ENCODE results near the gene CEP68.

CEP68 gene

GRCh38 chr2:65059071-65059470, 2.9 kb downstream of the CEP68 start:
- DNase-seq: no peak

GRCh38 chr2:65061146-65061909, 5.1 kb downstream of the CEP68 start:
- no peak for DNase-seq

- no peak for DNase-seq
These were observed 5.7 kb downstream of the CEP68 start for GRCh38 chr2:65061910-65062339.

GRCh38 chr2:65062843-65063825, 6.9 kb downstream of the CEP68 start:
- DNase-seq: no peak

- DNase-seq: peak in 3 of 5 experiments; percentile 19 to 84 (median 20)
These were observed 8.7 kb downstream of the CEP68 start for GRCh38 chr2:65064728-65065552.

GRCh38 chr2:65067806-65068553, 11.8 kb downstream of the CEP68 start:
- DNase-seq: peak in 1 of 5 experiments; percentile 23

GRCh38 chr2:65069439-65069824, 13.2 kb downstream of the CEP68 start:
- DNase-seq: no peak

- DNase-seq: no peak
These were observed 14.1 kb downstream of the CEP68 start for GRCh38 chr2:65070172-65070830.

- no peak for DNase-seq
These were observed 14.6 kb downstream of the CEP68 start for GRCh38 chr2:65070856-65071255.

- no peak for DNase-seq
These were observed 15.4 kb downstream of the CEP68 start for GRCh38 chr2:65071499-65072180.

GRCh38 chr2:65072181-65072970, 16.2 kb downstream of the CEP68 start:
- DNase-seq: no peak

GRCh38 chr2:65073879-65074565, 17.8 kb downstream of the CEP68 start:
- no peak for DNase-seq

GRCh38 chr2:65075176-65075575, 19.0 kb downstream of the CEP68 start:
- DNase-seq: no peak

- DNase-seq: no peak
These were observed 19.6 kb downstream of the CEP68 start for GRCh38 chr2:65075605-65076344.

- no peak for DNase-seq
These were observed 20.1 kb downstream of the CEP68 start for GRCh38 chr2:65076345-65076710.

- DNase-seq: no peak
These were observed 21.7 kb downstream of the CEP68 start for GRCh38 chr2:65077898-65078297.

GRCh38 chr2:65079017-65079416, 22.8 kb downstream of the CEP68 start:
- DNase-seq: no peak

- DNase-seq: no peak
These were observed 25.0 kb downstream of the CEP68 start for GRCh38 chr2:65081232-65081685.

- DNase-seq: no peak
These were observed 28.9 kb downstream of the CEP68 start for GRCh38 chr2:65085148-65085547.

All from T-helper 2 cell (primary cell).